Upper lobe of right lung (tissue), 1 donor: ENCODE results near the gene STK32B. TPM values are rescaled to one million over a fixed set of nuclear protein-coding genes. Genes with fewer than 3 reads are reported as not detected.
A peak's percentile ranks its signal among the peaks of the same experiment; 100 is the strongest.

Source experiments
- ATAC-seq: fragments of 200-7000 bp; cut with Tn5 transposase; one replicate; pipeline ENCODE4 v1.9.1; 2020; ENCODE audit warnings: mild to moderate bottlenecking, moderate library complexity
- DNase-seq: peaks from one replicate; pipeline ENCODE4 v3.0.0-alpha.2; 2020
- H3K27ac ChIP-seq: fragments of 200-600 bp; one replicate; pipeline ENCODE4 v1.8.0; 2022
- H3K27me3 ChIP-seq: fragments of 200-600 bp; one replicate; pipeline ENCODE4 v1.8.0; 2022; ENCODE audit warnings: mild to moderate bottlenecking
- H3K36me3 ChIP-seq: fragments of 200-600 bp; one replicate; pipeline ENCODE4 v1.8.0; 2022
- H3K4me1 ChIP-seq: fragments of 200-600 bp; one replicate; pipeline ENCODE4 v1.8.0; 2022
- H3K4me3 ChIP-seq: fragments of 200-600 bp; one replicate; pipeline ENCODE4 v1.8.0; 2022; ENCODE audit warnings: mild to moderate bottlenecking
- H3K9me3 ChIP-seq: fragments of 200-600 bp; one replicate; pipeline ENCODE4 v1.8.0; 2022
- CTCF ChIP-seq: fragments of 200-600 bp; IDR thresholded peaks from one replicate; pipeline ENCODE4 v1.8.0; 2022; ENCODE audit warnings: antibody characterized with exemption
- intact Hi-C: fragments of 100-400 bp; cut with DNase I; formaldehyde crosslinking; loops from one replicate; pipeline ENCODE4 v1.11.0; 2022
- total RNA-seq: library from RNA; stranded (reverse); fragmentation: NEBNext Ultra II Directional; extraction: Animal tissue kit (Norgen Biotek cat#: 25700); gene quantifications from one replicate; pipeline ENCODE4 v1.2.1, GENCODE V29; 2021
- donor health status: DM: no; HTN: yes; CAD: no; lungs with severe emphysema.

The STK32B gene
- total RNA-seq, 1 donor from 2014 or later, result 2.8 TPM

DNA sequence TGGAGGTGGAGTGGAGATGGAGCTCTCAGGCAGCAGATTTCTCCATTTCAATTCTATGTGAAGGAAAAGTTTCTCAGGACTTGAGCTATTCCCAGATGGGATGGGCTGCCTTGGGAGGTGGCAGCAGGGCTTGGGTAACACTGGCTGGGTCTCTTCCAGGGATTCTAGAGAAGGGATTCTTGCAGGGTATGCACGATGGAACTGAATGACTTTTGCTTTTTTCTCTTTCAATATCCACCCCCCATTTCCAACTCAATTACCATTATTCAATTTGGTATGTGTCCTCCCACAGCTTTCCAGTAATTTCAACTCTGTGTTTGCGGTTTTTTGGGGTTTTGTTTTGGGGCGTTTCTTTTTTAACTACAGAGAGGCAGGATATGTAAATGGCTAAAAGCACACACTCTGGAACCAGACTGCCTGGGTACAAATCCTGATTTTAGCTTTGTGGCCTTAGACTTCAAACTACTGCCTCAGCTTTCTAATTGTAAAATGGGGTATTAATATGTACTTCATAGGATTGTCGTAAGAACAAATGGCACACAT is 428.3 kb downstream of the STK32B start:
- Histone ChIP-seq H3K4me1 (no peaks in the 10 kb centered on the region), H3K27me3 (no peaks in the 10 kb centered on the region), H3K27ac (no peak overlapping the region), H3K4me3 (no peak overlapping the region), H3K9me3 (no peaks in the 10 kb centered on the region), H3K36me3 (no peaks in the 10 kb centered on the region)
- intact Hi-C loops, result no loop called here
- no peak for TF ChIP-seq CTCF
- DNase-seq (no peak), ATAC-seq (no peak)

GRCh38 chr4:5488413-5488812 is 437.1 kb downstream of the STK32B start:
- no peak for DNase-seq
- peaks cover 14% of the 10 kb centered on the region for H3K9me3 ChIP-seq
- H3K4me1 ChIP-seq, result no peaks in the 10 kb centered on the region
- no peak for ATAC-seq
- H3K27ac ChIP-seq, result no peak overlapping the region
- no peaks in the 10 kb centered on the region for H3K27me3 ChIP-seq
- H3K36me3 ChIP-seq, result no peaks in the 10 kb centered on the region
- no peak for TF ChIP-seq CTCF
- no peak overlapping the region for H3K4me3 ChIP-seq
- intact Hi-C loops, result no loop called here

- H3K4me1 ChIP-seq, result no peaks in the 10 kb centered on the region
- intact Hi-C loops, result no loop called here
- H3K27me3 ChIP-seq, result no peaks in the 10 kb centered on the region
- peaks cover 14% of the 10 kb centered on the region for H3K9me3 ChIP-seq
- H3K27ac ChIP-seq, result no peak overlapping the region
- no peaks in the 10 kb centered on the region for H3K36me3 ChIP-seq
- no peak overlapping the region for H3K4me3 ChIP-seq
- ATAC-seq, result no peak
- no peak for TF ChIP-seq CTCF
- no peak for DNase-seq
Observed at GRCh38 chr4:5489260-5489659, 438.0 kb downstream of the STK32B start.

GRCh38 chr4:5497489-5497888 is 446.2 kb downstream of the STK32B start:
- intact Hi-C loops, result no loop called here
- Histone ChIP-seq H3K27ac (no peak overlapping the region), H3K9me3 (no peaks in the 10 kb centered on the region), H3K4me1 (no peaks in the 10 kb centered on the region), H3K36me3 (no peaks in the 10 kb centered on the region), H3K27me3 (no peaks in the 10 kb centered on the region), H3K4me3 (no peak overlapping the region)
- ATAC-seq, result peak; percentile 65
- no peak for TF ChIP-seq CTCF
- DNase-seq, result no peak

- intact Hi-C loops, result no loop called here
- no peak for ATAC-seq
Observed at GRCh38 chr4:5500165-5500564, 448.9 kb downstream of the STK32B start.

More at GRCh38 chr4:5500165-5500564, 448.9 kb downstream of the STK32B start:
- Histone ChIP-seq H3K4me3 (no peak overlapping the region), H3K27ac (no peak overlapping the region), H3K27me3 (no peaks in the 10 kb centered on the region), H3K9me3 (no peaks in the 10 kb centered on the region), H3K4me1 (no peaks in the 10 kb centered on the region), H3K36me3 (no peaks in the 10 kb centered on the region)
- DNase-seq, result no peak
- TF ChIP-seq CTCF, result no peak
